Globus pallidus (tissue), 1 donor: ENCODE measurements around the gene TPPP2.

ENCODE experiments used
- DNase-seq: peaks from one replicate; pipeline ENCODE4 v3.0.0-alpha.2; 2015; ENCODE audit warnings: low spot score

The TPPP2 gene

GRCh38 chr14:21057803-21058675 lies 28.0 kb downstream of the TPPP2 start, which contains the start of gene RNASE8:
Gene RNASE8 (plus strand): TSS chr14:21057822. CDS start chr14:21057893, 71 bp downstream.
- DNase-seq, result no peak

- no peak for DNase-seq
Measured at GRCh38 chr14:21058903-21059302, 28.9 kb downstream of the TPPP2 start.

DNA sequence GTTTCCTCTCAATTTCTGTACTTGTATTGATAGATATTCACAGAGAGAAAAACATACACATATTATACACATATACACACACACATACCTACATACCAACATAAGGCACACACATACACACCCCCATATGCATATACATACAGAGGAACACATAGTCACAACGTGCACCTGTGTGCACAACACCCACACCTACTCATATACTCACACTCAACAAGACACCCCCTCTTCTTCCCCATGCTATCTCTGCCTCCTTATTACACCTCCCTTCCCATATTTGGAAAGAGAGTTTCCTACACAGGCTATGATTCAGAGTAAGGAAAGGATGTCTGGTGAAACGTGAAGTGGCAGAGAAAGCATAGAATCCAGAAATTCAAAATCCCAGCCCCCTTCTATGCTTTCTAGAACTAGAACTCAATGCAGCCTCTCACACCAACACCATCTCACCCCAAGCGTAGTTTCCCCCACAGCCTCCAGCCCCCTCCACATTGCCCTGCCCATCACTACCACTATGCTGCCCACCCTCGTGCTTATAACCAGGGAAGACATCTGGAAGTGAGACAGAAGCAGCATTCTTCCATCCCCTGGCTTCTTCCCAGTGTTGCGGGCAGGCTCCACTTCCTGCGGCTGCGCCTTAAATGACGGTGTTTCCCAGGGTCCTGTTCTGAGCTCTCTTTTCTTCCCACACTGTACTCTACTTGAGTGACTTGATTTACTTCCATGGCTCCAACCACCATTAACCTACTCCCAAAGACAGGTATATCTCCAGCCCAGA lies 30.0 kb downstream of the TPPP2 start:
- peak; percentile 52 for DNase-seq

GRCh38 chr14:21060614-21061346 lies 30.8 kb downstream of the TPPP2 start:
- DNase-seq, result no peak

DNA sequence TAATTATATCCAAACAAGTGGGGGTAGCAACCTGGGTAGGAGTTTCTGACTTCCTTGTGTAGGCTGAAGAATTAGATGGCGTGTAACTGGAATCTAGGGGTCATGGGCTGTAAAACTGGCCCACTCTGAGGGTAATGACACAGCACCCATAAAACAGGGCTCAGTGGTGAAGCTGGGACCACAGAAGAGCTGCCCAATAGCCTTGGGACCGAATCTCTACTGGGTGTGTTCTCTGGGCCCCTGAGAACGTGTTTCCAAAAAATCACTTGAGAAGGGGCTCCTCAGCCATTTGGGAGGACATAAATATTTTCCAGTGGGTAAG lies 31.3 kb downstream of the TPPP2 start:
- no peak for DNase-seq

DNA sequence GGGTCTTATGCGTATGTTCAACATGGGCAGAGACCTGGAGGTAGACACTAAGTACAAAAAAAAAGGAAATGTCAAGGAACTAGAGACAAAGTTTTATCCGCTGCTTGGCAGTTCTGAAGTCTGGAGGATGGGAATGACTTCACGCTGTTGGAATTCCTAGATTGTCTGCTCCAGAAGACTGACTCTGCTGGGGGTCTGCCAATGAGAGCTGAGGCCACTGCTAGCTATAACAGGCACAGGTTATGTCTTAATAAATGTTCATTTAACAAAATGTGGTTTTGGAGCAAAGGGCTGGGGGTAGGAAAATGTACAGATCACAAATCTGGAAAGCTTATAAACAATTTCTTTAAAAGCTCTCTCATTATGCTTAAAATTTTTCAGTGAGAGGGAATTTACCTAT lies 33.5 kb downstream of the TPPP2 start:
- no peak for DNase-seq

GRCh38 chr14:21066882-21067502 lies 37.0 kb downstream of the TPPP2 start:
- DNase-seq, result no peak

DNA sequence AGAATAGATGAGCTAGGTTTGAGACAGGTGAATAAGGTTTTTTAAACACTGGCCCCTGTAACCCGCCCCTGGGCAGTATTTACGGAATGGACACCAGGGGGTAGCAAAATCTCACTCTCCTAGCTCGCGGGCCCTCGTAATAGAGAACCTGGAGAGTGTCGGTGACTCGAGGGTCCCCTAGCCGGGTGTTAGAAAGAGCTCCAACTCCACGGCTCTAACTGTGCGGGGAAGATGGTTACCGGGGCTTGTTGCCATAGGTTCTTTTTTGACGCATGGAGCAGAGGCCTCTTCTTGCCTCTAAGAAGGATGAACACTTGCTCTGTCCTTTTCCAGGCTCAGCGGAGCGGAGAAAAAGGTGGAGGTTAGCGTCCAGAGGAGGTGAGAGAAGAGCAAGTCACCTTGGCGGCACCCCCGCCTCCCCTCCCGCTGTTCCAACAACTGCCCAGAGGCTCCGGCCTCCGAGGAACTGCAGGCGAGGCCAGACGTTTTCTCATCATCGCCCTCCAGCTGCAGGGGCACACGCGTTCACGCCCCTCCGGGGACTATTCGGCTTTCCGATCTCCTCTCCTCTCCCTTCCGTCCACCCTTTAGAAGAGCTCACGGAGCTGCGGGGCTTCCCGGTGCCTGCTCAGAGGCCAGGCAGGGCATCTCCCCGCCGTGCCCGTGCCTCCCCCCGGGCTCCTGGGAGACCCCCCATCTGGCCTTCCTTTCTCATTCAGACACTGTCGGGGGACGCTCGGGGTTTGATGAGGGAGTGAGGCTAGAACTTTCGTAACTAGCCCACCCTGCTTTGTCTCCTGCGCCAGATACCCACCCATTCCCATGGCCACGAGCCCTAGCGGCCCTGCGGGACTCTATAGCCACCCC lies 38.7 kb downstream of the TPPP2 start:
- DNase-seq, result peak; percentile 67

DNA sequence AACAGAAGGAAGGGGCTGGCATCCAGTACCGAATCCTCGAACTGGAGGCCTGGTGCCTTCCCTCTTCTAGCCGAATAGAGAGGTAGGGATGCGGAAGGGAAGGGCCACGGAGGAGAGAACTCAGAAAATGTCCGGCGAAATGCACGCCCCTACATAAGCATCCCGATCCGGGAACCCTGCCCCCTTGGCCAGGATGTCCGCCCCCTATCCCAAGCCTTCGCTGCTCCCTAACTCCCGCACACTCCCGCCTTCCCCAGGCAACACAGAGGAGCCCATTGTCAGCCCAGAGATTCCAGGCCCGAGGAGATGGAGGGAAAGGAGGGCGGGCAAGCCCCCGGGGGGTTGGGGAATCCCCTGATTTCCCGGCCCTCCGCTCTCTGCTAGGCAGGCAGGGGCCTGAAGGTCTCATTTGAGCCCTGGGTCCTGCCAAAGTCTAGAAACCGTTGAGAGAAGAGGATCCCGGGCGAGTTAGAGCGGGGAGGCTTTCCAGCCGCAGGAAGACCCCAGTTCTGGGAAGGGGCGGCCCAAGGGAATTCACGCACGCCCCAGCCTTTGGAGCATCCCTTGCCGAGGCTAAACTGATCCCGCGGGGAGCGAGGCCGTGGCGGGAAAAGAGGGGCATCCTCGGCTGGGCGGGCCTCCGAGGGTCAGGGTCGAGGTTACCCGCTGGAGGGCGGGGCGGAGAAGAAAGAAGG lies 39.5 kb downstream of the TPPP2 start:
- peak; percentile 87 for DNase-seq

- peak; percentile 84 for DNase-seq
Measured at GRCh38 chr14:21070083-21070609, 40.1 kb downstream of the TPPP2 start, which contains the start of gene ARHGEF40. Gene ARHGEF40 (plus strand): TSS chr14:21070304. CDS start chr14:21070397, 93 bp downstream.

DNA sequence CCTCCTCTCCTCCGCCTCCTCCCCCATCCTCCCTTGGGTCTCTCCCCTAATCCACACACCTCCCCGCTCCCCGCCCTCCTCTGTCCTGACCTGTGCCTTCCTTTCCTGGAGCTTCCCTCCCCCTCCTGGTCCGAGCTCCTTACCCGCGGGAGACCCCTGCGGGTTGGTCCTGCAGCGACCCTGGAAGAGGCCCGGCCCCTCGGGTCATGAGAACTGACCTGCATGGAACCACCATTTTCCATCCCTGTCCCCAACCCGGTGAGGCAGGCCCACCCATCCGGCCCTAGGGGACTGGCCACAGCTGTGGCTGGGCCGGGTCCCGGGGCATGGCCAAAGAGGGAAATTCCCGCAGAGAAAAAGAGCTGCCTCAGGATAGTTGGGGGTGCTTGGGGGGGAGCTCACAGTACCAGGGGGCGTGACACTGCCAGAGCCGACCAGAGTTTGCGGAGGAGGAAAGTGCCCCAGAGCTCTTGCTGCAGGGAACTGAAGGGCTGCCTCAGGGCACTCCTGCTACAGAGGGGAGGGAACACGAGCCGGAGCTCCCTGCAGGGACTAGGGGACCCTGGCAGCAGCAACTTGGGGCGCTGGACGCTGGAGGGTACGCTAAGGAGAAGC lies 40.7 kb downstream of the TPPP2 start:
- no peak for DNase-seq

DNA sequence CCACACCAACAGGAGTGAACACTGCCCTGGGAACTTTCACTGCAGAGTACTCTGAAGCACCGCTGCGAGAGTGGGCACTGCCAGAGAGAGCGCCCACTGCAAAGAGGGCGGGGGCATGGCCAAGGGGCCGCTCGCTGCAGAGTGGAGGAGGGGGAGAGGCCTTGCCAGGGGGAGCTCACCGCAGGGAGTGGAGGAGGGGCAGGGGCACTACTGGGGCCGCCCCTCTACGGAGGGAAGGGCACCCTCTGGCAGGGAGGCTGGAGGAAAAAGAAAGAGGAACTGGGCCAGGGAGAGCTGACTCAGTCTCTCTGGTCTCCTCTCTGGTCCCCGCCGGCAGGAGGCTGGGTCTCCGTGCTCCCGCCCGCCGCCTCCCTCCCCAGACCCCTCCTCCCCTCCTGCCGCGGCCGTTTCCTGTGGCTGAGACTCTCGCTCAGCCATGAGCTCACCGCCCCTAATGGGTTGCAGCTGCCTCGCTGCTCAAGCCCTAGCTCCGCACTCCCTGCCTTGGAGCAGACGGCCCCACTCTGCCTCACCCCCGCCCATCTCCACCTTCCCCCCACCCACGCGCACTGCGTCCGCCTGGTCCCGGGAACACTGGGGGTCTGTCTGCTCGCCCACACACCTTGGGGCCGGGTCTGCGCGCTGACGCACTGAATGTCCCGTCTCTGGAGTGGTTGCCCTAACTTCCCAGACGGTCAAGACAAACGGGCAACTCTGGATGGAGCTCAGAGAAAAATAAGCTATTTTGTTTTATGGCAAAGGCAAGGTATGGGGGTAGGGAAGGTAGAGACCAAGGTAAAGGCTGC lies 41.4 kb downstream of the TPPP2 start:
- DNase-seq, result peak; percentile 79

- DNase-seq, result peak; percentile 54
Measured at GRCh38 chr14:21072031-21072473, 42.0 kb downstream of the TPPP2 start.

- DNase-seq, result no peak
Measured at GRCh38 chr14:21072781-21073339, 42.8 kb downstream of the TPPP2 start.

DNA sequence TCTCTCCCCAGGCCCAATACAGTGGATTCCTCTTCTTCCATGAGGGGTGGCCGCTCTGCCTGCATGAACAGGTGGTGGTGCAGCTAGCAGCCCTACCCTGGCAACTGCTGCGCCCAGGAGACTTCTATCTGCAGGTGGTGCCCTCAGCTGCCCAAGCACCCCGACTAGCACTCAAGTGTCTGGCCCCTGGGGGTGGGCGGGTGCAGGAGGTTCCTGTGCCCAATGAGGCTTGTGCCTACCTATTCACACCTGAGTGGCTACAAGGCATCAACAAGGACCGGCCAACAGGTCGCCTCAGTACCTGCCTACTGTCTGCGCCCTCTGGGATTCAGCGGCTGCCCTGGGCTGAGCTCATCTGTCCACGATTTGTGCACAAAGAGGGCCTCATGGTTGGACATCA lies 43.9 kb downstream of the TPPP2 start:
- no peak for DNase-seq

DNA sequence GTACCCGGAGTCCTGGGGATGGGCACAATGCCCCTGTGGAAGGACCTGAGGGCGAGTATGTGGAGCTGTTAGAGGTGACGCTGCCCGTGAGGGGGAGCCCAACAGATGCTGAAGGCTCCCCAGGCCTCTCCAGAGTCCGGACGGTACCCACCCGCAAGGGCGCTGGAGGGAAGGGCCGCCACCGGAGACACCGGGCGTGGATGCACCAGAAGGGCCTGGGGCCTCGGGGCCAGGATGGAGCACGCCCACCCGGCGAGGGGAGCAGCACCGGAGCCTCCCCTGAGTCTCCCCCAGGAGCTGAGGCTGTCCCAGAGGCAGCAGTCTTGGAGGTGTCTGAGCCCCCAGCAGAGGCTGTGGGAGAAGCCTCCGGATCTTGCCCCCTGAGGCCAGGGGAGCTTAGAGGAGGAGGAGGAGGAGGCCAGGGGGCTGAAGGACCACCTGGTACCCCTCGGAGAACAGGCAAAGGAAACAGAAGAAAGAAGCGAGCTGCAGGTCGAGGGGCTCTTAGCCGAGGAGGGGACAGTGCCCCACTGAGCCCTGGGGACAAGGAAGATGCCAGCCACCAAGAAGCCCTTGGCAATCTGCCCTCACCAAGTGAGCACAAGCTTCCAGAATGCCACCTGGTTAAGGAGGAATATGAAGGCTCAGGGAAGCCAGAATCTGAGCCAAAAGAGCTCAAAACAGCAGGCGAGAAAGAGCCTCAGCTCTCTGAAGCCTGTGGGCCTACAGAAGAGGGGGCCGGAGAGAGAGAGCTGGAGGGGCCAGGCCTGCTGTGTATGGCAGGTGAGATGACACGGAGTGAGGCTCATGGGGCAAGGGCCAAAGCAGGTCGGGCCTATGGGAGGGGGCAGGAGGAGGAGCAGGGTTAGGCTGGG lies 44.6 kb downstream of the TPPP2 start:
- DNase-seq, result no peak

DNA sequence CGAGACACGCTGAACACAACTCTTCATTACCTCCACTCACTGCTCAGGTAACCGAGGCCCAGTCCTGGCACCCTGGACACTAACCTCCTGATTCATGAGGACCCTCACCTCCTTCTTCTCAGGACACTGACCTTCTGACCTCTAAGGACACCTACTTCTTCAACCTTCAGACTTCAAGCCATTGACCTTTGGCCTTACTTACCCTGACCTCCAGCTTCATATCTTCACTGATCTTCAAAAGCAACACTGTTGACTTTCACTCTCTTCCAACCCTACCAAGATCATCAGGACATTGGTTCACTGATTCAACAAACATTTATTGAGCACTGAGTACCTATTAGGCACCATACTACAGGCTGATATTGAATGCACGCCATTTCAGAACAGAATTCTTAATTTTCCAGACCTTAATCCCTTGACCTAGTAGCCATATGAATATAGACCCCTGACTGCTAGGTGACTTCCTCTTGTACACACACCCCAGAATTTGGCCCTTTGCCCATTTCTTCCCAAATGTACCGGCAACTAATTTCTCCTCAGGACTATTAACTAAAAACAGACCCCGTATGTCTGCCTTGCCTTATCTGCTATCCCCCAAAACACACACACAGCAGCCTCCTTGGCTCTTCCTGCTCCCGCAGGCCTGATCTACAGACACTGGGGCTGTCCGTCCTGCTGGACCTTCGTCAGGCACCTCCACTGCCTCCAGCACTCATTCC lies 45.9 kb downstream of the TPPP2 start:
- no peak for DNase-seq
